IPS-18a (cell line): ENCODE data around the gene RBMS1.

Experiments
- H3K27ac ChIP-seq: one replicate; pipeline ENCODE4 v1.5.1; 2013; ENCODE audit warnings: low read length
- H3K27me3 ChIP-seq: one replicate; pipeline ENCODE4 v1.6.1; 2013; ENCODE audit warnings: mild to moderate bottlenecking, low read length; ENCODE audit not compliant: control insufficient read depth, insufficient read depth
- H3K36me3 ChIP-seq: one replicate; pipeline ENCODE4 v1.6.1; 2013; ENCODE audit warnings: low read depth, low read length; ENCODE audit not compliant: control insufficient read depth
- H3K4me1 ChIP-seq: one replicate; pipeline ENCODE4 v1.6.1; 2013; ENCODE audit warnings: low read depth, low read length; ENCODE audit not compliant: control insufficient read depth
- H3K4me3 ChIP-seq: one replicate; pipeline ENCODE4 v1.5.1; 2013; ENCODE audit warnings: low read length
- H3K9ac ChIP-seq: one replicate; pipeline ENCODE4 v1.6.1; 2013; ENCODE audit warnings: mild to moderate bottlenecking, low read length, moderate library complexity
- H3K9me3 ChIP-seq: one replicate; pipeline ENCODE4 v1.6.1; 2013; ENCODE audit warnings: low read depth, low read length; ENCODE audit not compliant: control insufficient read depth

RBMS1 gene

GRCh38 chr2:160256507-160256906 lies 237.1 kb downstream of the RBMS1 start:
- no peaks in the 10 kb centered on the region for H3K4me1 ChIP-seq
- H3K4me3 ChIP-seq: no peak overlapping the region
- no peaks in the 10 kb centered on the region for H3K36me3 ChIP-seq
- no peak overlapping the region for H3K9ac ChIP-seq
- no peak overlapping the region for H3K27ac ChIP-seq
- no peaks in the 10 kb centered on the region for H3K27me3 ChIP-seq
- H3K9me3 ChIP-seq: no peaks in the 10 kb centered on the region

- Histone ChIP-seq H3K9me3 (no peaks in the 10 kb centered on the region), H3K36me3 (no peaks in the 10 kb centered on the region), H3K27ac (no peak overlapping the region), H3K27me3 (no peaks in the 10 kb centered on the region), H3K4me1 (no peaks in the 10 kb centered on the region), H3K4me3 (no peak overlapping the region), H3K9ac (no peak overlapping the region)
Measured at GRCh38 chr2:160255408-160255807, 238.2 kb downstream of the RBMS1 start.

DNA sequence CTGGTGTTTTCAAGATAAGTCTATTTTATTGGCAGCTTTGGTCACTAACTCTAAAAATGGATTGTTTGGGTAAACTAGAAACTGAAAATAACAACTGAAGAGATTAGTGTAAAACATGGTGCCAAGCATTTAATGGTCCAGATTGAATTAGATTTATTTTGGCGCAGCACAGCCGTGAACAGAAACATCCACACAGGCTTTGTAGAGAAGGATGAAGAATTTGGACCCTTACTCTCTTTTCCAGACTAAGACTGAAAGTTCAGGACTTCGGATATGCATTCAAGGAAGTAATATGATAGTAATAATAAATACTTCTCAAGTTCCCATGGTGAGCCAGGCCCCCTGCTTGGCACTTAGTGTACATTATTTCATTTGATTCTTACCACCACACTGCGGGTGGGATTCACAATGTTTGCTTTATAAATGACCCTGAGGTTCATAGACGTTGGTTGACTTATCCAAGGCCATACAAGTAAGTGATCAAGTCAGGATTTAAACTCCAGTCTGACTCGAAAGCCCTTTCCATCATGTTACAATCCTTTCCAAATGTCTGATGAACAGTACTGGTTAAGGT lies 239.3 kb downstream of the RBMS1 start:
- no peaks in the 10 kb centered on the region for H3K27me3 ChIP-seq
- no peak overlapping the region for H3K4me3 ChIP-seq
- H3K36me3 ChIP-seq: no peaks in the 10 kb centered on the region
- no peak overlapping the region for H3K9ac ChIP-seq
- no peak overlapping the region for H3K27ac ChIP-seq
- H3K9me3 ChIP-seq: no peaks in the 10 kb centered on the region
- no peaks in the 10 kb centered on the region for H3K4me1 ChIP-seq

GRCh38 chr2:160253440-160254188 lies 240.0 kb downstream of the RBMS1 start:
- Histone ChIP-seq H3K4me3 (no peak overlapping the region), H3K4me1 (no peaks in the 10 kb centered on the region), H3K36me3 (no peaks in the 10 kb centered on the region), H3K9me3 (no peaks in the 10 kb centered on the region), H3K27ac (no peak overlapping the region), H3K9ac (no peak overlapping the region), H3K27me3 (no peaks in the 10 kb centered on the region)

GRCh38 chr2:160252900-160253299 lies 240.7 kb downstream of the RBMS1 start:
- Histone ChIP-seq H3K4me1 (no peaks in the 10 kb centered on the region), H3K4me3 (no peak overlapping the region), H3K9me3 (no peaks in the 10 kb centered on the region), H3K36me3 (no peaks in the 10 kb centered on the region), H3K9ac (no peak overlapping the region), H3K27me3 (no peaks in the 10 kb centered on the region), H3K27ac (no peak overlapping the region)

DNA sequence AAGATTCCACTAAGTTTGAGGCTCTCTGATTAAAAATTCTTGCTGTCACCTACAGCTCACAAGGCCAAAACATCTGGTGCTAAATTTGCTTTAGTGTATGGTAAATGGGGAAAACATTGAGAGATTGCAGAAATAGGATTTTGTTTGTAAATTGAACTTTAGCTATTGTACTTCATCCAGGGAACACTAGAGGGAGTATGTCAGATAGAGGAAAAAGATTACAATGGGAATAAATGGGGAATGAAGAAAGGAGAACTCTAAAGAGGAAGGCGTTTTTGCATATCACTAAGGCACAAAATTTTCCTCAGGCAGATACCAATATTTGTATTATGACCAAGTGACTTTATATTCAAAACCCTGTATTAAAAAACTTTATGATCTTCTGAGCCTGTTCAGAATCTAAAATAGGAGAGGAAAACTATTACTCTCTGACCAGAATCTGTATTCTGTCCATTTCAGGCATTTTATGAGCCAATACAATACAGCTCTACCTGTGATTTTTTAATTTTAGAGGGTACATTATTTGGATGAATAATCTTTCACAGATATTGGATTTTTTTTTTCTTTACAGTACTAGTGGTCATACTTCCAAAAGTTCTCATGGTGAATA lies 241.2 kb downstream of the RBMS1 start:
- Histone ChIP-seq H3K27ac (no peak overlapping the region), H3K4me1 (no peaks in the 10 kb centered on the region), H3K9me3 (no peaks in the 10 kb centered on the region), H3K36me3 (no peaks in the 10 kb centered on the region), H3K4me3 (no peak overlapping the region), H3K27me3 (no peaks in the 10 kb centered on the region), H3K9ac (no peak overlapping the region)

GRCh38 chr2:160251569-160251968 lies 242.0 kb downstream of the RBMS1 start:
- Histone ChIP-seq H3K27ac (no peak overlapping the region), H3K27me3 (no peaks in the 10 kb centered on the region), H3K9ac (no peak overlapping the region), H3K9me3 (no peaks in the 10 kb centered on the region), H3K36me3 (no peaks in the 10 kb centered on the region), H3K4me3 (no peak overlapping the region), H3K4me1 (no peaks in the 10 kb centered on the region)

DNA sequence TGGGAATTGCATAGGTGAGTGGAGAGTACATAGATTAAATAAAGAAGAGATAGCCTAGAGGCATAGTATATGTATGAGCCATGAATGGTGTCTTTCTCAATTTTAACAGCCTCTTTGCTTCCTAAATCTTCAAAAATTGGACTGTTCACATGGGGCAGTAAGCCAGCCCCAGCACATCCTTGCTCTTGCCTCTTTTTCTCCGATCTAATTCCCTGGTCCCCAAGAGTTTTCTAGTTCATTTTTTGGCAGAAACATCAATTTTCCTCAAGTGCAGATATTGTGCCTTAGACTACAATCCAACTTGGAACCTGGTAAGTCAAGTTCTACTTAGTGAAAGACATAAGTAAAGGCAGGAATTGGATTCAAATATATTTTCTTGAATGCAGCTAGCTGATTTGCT lies 243.7 kb downstream of the RBMS1 start:
- no peaks in the 10 kb centered on the region for H3K4me1 ChIP-seq
- no peaks in the 10 kb centered on the region for H3K36me3 ChIP-seq
- no peaks in the 10 kb centered on the region for H3K9me3 ChIP-seq
- no peaks in the 10 kb centered on the region for H3K27me3 ChIP-seq
- H3K9ac ChIP-seq: no peak overlapping the region
- no peak overlapping the region for H3K4me3 ChIP-seq
- no peak overlapping the region for H3K27ac ChIP-seq

DNA sequence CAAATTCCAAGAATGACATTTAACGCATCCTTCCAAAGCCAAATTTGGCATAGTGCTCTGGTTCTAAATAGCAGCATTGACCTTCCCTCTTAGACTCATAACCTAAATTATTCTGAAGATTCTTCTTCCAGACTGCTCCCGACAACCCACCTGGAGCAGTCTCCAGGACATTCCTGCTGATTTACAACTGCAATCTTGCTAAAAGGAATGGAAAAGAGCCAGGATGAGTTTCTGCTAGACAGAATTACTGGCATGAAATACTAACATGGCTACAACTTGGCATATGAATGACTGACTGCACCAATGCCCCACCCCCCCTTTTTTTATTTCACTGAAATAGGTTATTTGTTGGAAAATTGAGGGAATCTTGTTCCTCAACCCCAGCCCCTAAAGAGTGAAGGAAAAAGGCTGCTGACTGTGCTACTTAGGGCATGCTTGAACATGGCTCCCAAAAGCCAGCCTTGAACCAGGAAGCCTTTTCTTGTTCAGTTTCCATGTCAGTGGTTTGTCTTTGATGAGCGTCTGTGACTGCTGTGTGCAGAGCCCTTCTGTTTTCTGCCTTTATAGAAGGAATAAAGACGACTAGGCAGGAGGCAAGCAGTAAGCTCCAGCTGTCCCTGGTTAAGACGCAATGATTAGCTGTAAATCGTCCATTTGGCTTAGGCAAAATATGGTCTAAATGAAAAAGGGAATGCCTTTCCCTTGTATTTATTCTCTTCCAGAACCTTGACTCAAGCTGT lies 246.1 kb downstream of the RBMS1 start:
- no peaks in the 10 kb centered on the region for H3K36me3 ChIP-seq
- H3K4me1 ChIP-seq: no peaks in the 10 kb centered on the region
- H3K4me3 ChIP-seq: no peak overlapping the region
- H3K27me3 ChIP-seq: no peaks in the 10 kb centered on the region
- H3K9me3 ChIP-seq: no peaks in the 10 kb centered on the region
- no peak overlapping the region for H3K9ac ChIP-seq
- H3K27ac ChIP-seq: no peak overlapping the region

DNA sequence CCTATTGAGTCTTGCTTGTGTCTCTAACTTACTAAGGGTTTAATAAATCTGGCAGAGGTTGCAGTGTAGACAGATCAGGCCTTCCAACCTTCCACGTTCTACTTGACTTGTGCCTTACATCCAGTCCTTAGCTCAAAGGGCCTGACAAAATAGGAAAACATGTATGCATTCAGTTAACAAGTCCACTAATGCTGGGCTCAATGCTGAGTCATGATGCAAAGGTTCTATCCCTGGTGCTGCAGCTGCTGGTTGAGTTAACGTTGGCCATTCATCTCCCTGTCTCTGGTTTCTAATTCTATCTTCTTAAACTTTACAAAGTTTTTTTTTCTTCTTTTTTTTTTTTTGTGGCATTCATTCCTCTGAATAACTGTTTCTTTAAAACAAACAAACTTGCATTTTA lies 247.3 kb downstream of the RBMS1 start:
- H3K27ac ChIP-seq: no peak overlapping the region
- no peaks in the 10 kb centered on the region for H3K4me1 ChIP-seq
- H3K36me3 ChIP-seq: no peaks in the 10 kb centered on the region
- no peak overlapping the region for H3K4me3 ChIP-seq
- H3K9ac ChIP-seq: no peak overlapping the region
- no peaks in the 10 kb centered on the region for H3K27me3 ChIP-seq
- H3K9me3 ChIP-seq: no peaks in the 10 kb centered on the region

GRCh38 chr2:160245614-160246155 lies 247.9 kb downstream of the RBMS1 start:
- Histone ChIP-seq H3K4me1 (no peaks in the 10 kb centered on the region), H3K4me3 (no peak overlapping the region), H3K27me3 (no peaks in the 10 kb centered on the region), H3K27ac (no peak overlapping the region), H3K9me3 (no peaks in the 10 kb centered on the region), H3K36me3 (no peaks in the 10 kb centered on the region), H3K9ac (no peak overlapping the region)
